Pancreas (tissue), 10 donors: ENCODE measurements around the gene THG1L. TPM values are rescaled to one million over a fixed set of nuclear protein-coding genes. Genes with fewer than 3 reads are reported as not detected.
"Not testable (repeated sequence)": the region's sequence is repeated elsewhere in the genome, so short reads cannot be mapped to it uniquely, and the experiment has no call there.

Source experiments
- ATAC-seq, 4 donors: fragments of 200-7000 bp; cut with Tn5 transposase; one replicate each; pipeline versions ENCODE4 v1.8.0 to v1.9.1; 2020; ENCODE audit warnings: mild to moderate bottlenecking in 4 of 4, moderate library complexity in 4 of 4
- DNase-seq, 6 donors: peaks; one replicate each; pipeline ENCODE4 v3.0.0-alpha.2; 2020
- FAIRE-seq: peaks from 2 replicates; lab custom pipeline; 2012; peaks lifted over from hg19 to GRCh38; lab: Jason Lieb, UNC
- H3K27ac ChIP-seq, 4 donors: fragments of 200-600 bp; sonication (generic); 1 replicate in 3 of 4; 2 replicates in 1 of 4; pipeline versions ENCODE4 v1.5.0 to v1.8.0; 2020
- H3K27me3 ChIP-seq, 4 donors: fragments of 200-600 bp; one replicate each; pipeline ENCODE4 v1.8.0; 2021
- H3K36me3 ChIP-seq, 3 donors: fragments of 200-600 bp; sonication (generic) in 1 of 3; one replicate each; pipeline versions ENCODE4 v1.5.0 to v1.8.0; 2020 to 2021
- H3K4me1 ChIP-seq, 3 donors: fragments of 200-600 bp; one replicate each; pipeline ENCODE4 v1.8.0; 2021
- H3K4me3 ChIP-seq, 4 donors: fragments of 200-600 bp; sonication (generic) in 2 of 4; one replicate each; pipeline versions ENCODE4 v1.5.0 to v1.8.0; 2020 to 2021
- H3K9me3 ChIP-seq, 4 donors: fragments of 200-600 bp; one replicate each; pipeline ENCODE4 v1.8.0; 2021
- CTCF ChIP-seq, 4 donors: fragments of 200-600 bp; sonication (generic) in 3 of 4; IDR thresholded peaks; one replicate each; pipeline versions ENCODE4 v1.5.0 to v1.8.0; 2021; ENCODE audit warnings: antibody characterized with exemption in 4 of 4
- WGBS, 2 donors: extraction: QIAGEN DNeasy Blood & Tissue Kit; methylation state at CpG; one replicate each; pipeline ENCODE4 v1.1.7; 2013; 5-methylcytosine and 5-hydroxymethylcytosine counted together
- intact Hi-C, 3 donors: fragments of 100-400 bp; cut with DNase I; formaldehyde crosslinking; loops; one replicate each; pipeline versions ENCODE4 v1.11.1 to v1.14.2; 2022
- polyA plus RNA-seq, 2 donors: library from polyadenylated mRNA; stranded (reverse); fragments of 200-250 nt; gene quantifications; one replicate each; pipeline ENCODE4 v1.2.3, GENCODE V29; 2013
- total RNA-seq, 6 donors: library from RNA; stranded (reverse); fragmentation: NEBNext Ultra II Directional in 4 of 6; extraction: Animal tissue kit (Norgen Biotek cat#: 25700) in 4 of 6; gene quantifications; one replicate each; pipeline versions ENCODE4 v1.2.1 to v1.2.4, GENCODE V29; 2021 to 2023
- donor health status: healthy with polysubstance abuse.
- donor health status: DM: no; HTN: no; CAD: no; lungs with moderate emphysema.
- donor health status: DM: no; HTN: no; CAD: no.
- donor health status: control.
- donor health status: control.
- donor health status: Bipolar disorder and iron deficiency.
- donor health status: DM: yes; HTN: yes; CAD: no.
- donor health status: DM: no; HTN: no; CAD: no.
- donor health status: DM: no; HTN: no; CAD: no.
- donor health status: DM: yes; HTN: yes; CAD: no.

Gene THG1L
- total and polyA plus RNA-seq, 8 donors: 5.7 to 10.8 (median 8.3) TPM

GRCh38 chr5:157689942-157690689 lies 41.1 kb upstream of the THG1L start:
- no peak for TF ChIP-seq CTCF (IDR thresholded peaks at IDR 0.05)
- Histone ChIP-seq H3K27me3 (no peaks in the 10 kb centered on the region), H3K27ac (no peak overlapping the region), H3K36me3 (no peaks in the 10 kb centered on the region), H3K4me3 (no peak overlapping the region), H3K9me3 (no peaks in the 10 kb centered on the region), H3K4me1 (no peaks in the 10 kb centered on the region)
- ATAC-seq (peak in 1 of 4 donors; percentile 18), DNase-seq (peak in 1 of 6 donors; percentile 69), FAIRE-seq (no peak)
- WGBS, 2 donors: 56 to 64% methylated on average over 50 to 52 of the region's 52 CpGs
- intact Hi-C loops: no loop called here

GRCh38 chr5:157690690-157691433 lies 40.4 kb upstream of the THG1L start:
- intact Hi-C loops: no loop called here
- Histone ChIP-seq H3K27me3 (no peaks in the 10 kb centered on the region), H3K4me3 (no peak overlapping the region), H3K36me3 (no peaks in the 10 kb centered on the region), H3K4me1 (no peaks in the 10 kb centered on the region), H3K27ac (no peak overlapping the region), H3K9me3 (no peaks in the 10 kb centered on the region)
- TF ChIP-seq CTCF (IDR thresholded peaks at IDR 0.05): no peak
- peak in 1 of 6 donors; percentile 43 for DNase-seq
- WGBS, 2 donors: 64 to 72% methylated on average over 50 to 53 of the region's 53 CpGs
- no peak for FAIRE-seq
- no peak for ATAC-seq

- ATAC-seq, H3K36me3 ChIP-seq, H3K27me3 ChIP-seq, intact Hi-C loops, H3K27ac ChIP-seq, DNase-seq, H3K9me3 ChIP-seq, H3K4me3 ChIP-seq, FAIRE-seq, H3K4me1 ChIP-seq: not testable (repeated sequence)
- 79 to 91% methylated on average over 24 to 25 of the region's 25 CpGs for WGBS, 2 donors
Measured at GRCh38 chr5:157693816-157694215, 37.4 kb upstream of the THG1L start.

- H3K4me1 ChIP-seq, intact Hi-C loops, ATAC-seq, H3K4me3 ChIP-seq, H3K27ac ChIP-seq, H3K36me3 ChIP-seq, DNase-seq, H3K27me3 ChIP-seq, FAIRE-seq, H3K9me3 ChIP-seq: not testable (repeated sequence)
- WGBS, 2 donors: 79 to 94% methylated on average over 3 of the region's 3 CpGs
Measured at GRCh38 chr5:157696154-157696553, 35.1 kb upstream of the THG1L start.

GRCh38 chr5:157698674-157699073 lies 32.5 kb upstream of the THG1L start:
- ATAC-seq, DNase-seq, intact Hi-C loops, H3K27me3 ChIP-seq, H3K4me3 ChIP-seq, H3K9me3 ChIP-seq, H3K27ac ChIP-seq, FAIRE-seq, H3K4me1 ChIP-seq, H3K36me3 ChIP-seq: not testable (repeated sequence)
- WGBS, 2 donors: 58 to 75% methylated on average over 4 of the region's 4 CpGs

GRCh38 chr5:157703736-157704135 lies 27.5 kb upstream of the THG1L start:
- Histone ChIP-seq H3K27me3 (no peaks in the 10 kb centered on the region), H3K27ac (no peak overlapping the region), H3K36me3 (no peaks in the 10 kb centered on the region), H3K4me3 (no peak overlapping the region), H3K4me1 (no peaks in the 10 kb centered on the region), H3K9me3 (no peaks in the 10 kb centered on the region)
- no peak for TF ChIP-seq CTCF (IDR thresholded peaks at IDR 0.05)
- DNase-seq (no peak), FAIRE-seq (no peak), ATAC-seq (no peak)
- 52 to 69% methylated on average over 3 of the region's 3 CpGs for WGBS, 2 donors
- intact Hi-C loops: no loop called here
